Endothelial cell of umbilical vein (primary cell): ENCODE measurements around the gene DLG1.

Experiments used
- CTCF ChIP-seq, 2 donors: IDR thresholded peaks; 1 replicate in 1 of 2; 2 replicates in 1 of 2; pipeline ENCODE4 v1.5.1; 2011; ENCODE audit warnings: low read length in 2 of 2, mild to moderate bottlenecking in 2 of 2, moderate library complexity in 2 of 2, control low read depth in 1 of 2, inconsistent platforms in 1 of 2, low read depth in 1 of 2; ENCODE audit not compliant: insufficient read depth in 1 of 2; ENCODE audit errors: extremely low read depth in 1 of 2
- EZH2 ChIP-seq: IDR thresholded peaks from 2 replicates; pipeline ENCODE4 v1.6.1; 2012; ENCODE audit warnings: borderline replicate concordance, low read depth, mild to moderate bottlenecking, moderate library complexity, low read length, inconsistent platforms; ENCODE audit not compliant: severe bottlenecking
- FOS ChIP-seq: IDR thresholded peaks from 2 replicates; pipeline ENCODE4 v1.6.1; 2011; ENCODE audit warnings: mild to moderate bottlenecking, low read length, moderate library complexity, borderline replicate concordance; ENCODE audit not compliant: insufficient read depth
- JUN ChIP-seq: IDR thresholded peaks from 2 replicates; pipeline ENCODE4 v1.6.1; 2011; ENCODE audit warnings: borderline replicate concordance, low read depth; ENCODE audit not compliant: insufficient read length, insufficient read depth
- MAX ChIP-seq: IDR thresholded peaks from 2 replicates; pipeline ENCODE4 v1.6.1; 2011; ENCODE audit not compliant: insufficient read depth, insufficient read length
- MYC ChIP-seq: IDR thresholded peaks from one replicate; pipeline ENCODE4 v1.6.1; 2011; ENCODE audit warnings: mild to moderate bottlenecking, low read depth, low read length
- POLR2A ChIP-seq: IDR thresholded peaks from 2 replicates; pipeline ENCODE4 v1.6.1; 2012; ENCODE audit warnings: low read depth, mild to moderate bottlenecking, control low read depth, low read length
- POLR2AphosphoS5 ChIP-seq: IDR thresholded peaks from 2 replicates; pipeline ENCODE4 v1.6.1; 2012; ENCODE audit warnings: low read depth, mild to moderate bottlenecking, control low read depth, low read length, moderate library complexity; ENCODE audit not compliant: insufficient read depth

GRCh38 chr3:197337656-197338055 is 39.2 kb upstream of the DLG1 start:
- no peak for TF ChIP-seq EZH2
- no peak for TF ChIP-seq CTCF (IDR thresholded peaks at IDR 0.05; ENCODE audit: extremely low read depth in 1 of 2, insufficient read depth in 1 of 2, low read depth in 1 of 2, low read length in 2 of 2)
- no peak for TF ChIP-seq MAX
- no peak for TF ChIP-seq POLR2A
- TF ChIP-seq POLR2AphosphoS5, result no peak
- no peak for TF ChIP-seq MYC
- no peak for TF ChIP-seq FOS
- no peak for TF ChIP-seq JUN
